Measurements from ENCODE around the gene IRF8. TPM values are rescaled to one million over a fixed set of nuclear protein-coding genes. Genes with fewer than 3 reads are reported as not detected.
"Not testable (repeated sequence)": the region's sequence is repeated elsewhere in the genome, so short reads cannot be mapped to it uniquely, and the experiment has no call there.

Gene IRF8
- total RNA-seq, 1 donor from 2014 or later: 3.5 TPM

GRCh38 chr16:85888405-85889331, 10.3 kb upstream of the IRF8 start:
- no peak for ATAC-seq
- DNase-seq: no peak

GRCh38 chr16:85891033-85891775, 7.8 kb upstream of the IRF8 start:
- intact Hi-C loops (cut with micrococcal nuclease): no loop called here
- ATAC-seq: no peak
- DNase-seq: no peak

More at GRCh38 chr16:85888405-85889331, 10.3 kb upstream of the IRF8 start:
- intact Hi-C loops (cut with micrococcal nuclease): no loop called here

DNA sequence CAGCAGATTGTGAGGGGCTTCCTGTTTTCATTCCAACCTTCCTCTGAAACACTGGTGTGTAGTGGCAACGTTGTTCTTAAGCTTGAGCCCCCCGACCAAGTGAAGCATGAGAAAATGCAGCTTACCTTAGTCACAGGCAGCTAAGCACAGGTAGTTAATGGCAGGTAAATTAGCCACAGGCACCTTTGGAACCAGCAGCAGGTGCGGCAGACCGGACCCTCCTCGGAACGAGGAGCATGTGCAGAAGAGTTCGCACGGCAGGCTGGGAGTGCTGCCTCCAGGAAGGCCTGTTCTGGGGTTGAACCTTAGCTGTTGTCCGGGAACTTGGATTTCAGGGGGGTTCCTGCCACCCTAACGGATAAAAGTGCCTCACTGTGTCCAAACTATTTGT, 7.2 kb upstream of the IRF8 start:
- no peak for DNase-seq
- no peak for ATAC-seq
- intact Hi-C loops (cut with micrococcal nuclease): no loop called here

- no peak for DNase-seq
Observed at GRCh38 chr16:85892760-85893159, 6.2 kb upstream of the IRF8 start.

DNA sequence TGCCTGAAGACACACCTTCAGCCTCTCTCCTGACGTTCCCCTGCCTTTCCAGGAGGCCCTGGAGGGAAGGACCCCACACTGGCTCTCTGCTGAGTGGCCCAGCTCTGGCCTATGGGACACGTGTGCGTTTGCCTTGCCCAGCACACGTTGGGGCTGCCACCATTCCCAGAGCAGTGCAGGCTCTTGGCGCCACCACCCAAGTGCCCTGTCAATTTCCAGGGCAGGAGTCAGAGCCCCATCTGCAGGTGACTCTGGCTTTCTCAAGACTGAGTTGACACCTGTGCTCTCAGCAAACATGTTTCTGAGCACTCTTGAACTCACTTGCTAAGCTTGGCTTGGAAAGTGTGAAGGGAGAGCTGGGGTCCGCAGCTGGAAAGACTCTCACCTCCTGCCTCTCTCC, 4.7 kb upstream of the IRF8 start:
- no peak for ATAC-seq
- intact Hi-C loops (cut with micrococcal nuclease): no loop called here
- no peak for DNase-seq

More at GRCh38 chr16:85892760-85893159, 6.2 kb upstream of the IRF8 start:
- ATAC-seq: no peak
- intact Hi-C loops (cut with micrococcal nuclease): no loop called here

- intact Hi-C loops (cut with micrococcal nuclease): no loop called here
- ATAC-seq (no peak), DNase-seq (no peak)
Observed at GRCh38 chr16:85897382-85897781, 1.6 kb upstream of the IRF8 start.

DNA sequence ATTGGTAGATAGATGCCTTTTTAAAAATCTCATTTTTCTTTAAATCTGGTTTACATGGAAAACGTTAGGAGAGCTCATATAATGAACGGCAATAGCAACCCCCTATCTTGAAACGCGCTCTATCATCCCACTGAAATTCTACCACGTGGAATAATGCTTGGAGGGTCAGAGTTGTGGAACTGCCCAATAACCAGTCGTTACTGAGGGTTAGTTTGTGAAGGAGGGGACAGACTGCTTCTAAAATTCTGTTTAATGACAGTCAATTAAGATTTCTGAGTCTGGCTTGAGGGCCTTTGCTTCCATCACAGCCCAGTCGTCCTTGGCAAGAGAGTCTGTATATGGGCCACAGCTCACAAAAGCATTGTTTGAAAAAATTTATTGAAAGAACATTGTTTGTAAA, 482 bp downstream of the IRF8 start:
- ATAC-seq: no peak
- intact Hi-C loops (cut with micrococcal nuclease): no loop called here
- no peak for DNase-seq

GRCh38 chr16:85900027-85900792, 1.2 kb downstream of the IRF8 start:
- intact Hi-C loops (cut with micrococcal nuclease): no loop called here
- no peak for ATAC-seq
- DNase-seq: no peak

DNA sequence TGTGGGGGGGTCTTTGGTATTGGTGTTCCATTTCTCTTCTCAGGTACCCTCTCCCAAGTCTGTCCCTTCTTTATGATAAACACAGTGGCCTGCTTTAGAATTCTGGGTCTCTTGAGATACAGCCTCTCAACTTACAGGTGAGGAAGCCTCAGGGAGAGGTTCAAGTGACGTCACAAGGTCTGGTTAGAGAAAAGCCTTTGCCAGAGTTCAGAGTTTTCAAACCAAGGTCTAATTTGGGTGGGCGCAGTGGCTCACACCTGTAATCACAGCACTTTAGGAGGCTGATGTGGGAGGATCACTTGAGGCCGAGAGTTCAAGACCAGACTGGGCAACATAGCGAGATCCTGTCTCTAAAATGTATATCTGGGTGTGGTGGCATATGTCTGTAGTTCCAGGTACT, 2.1 kb downstream of the IRF8 start:
- DNase-seq (no peak), ATAC-seq (no peak)
- intact Hi-C loops (cut with micrococcal nuclease): no loop called here

GRCh38 chr16:85901773-85902365, 2.9 kb downstream of the IRF8 start:
- intact Hi-C loops (cut with micrococcal nuclease): no loop called here
- DNase-seq: no peak

DNA sequence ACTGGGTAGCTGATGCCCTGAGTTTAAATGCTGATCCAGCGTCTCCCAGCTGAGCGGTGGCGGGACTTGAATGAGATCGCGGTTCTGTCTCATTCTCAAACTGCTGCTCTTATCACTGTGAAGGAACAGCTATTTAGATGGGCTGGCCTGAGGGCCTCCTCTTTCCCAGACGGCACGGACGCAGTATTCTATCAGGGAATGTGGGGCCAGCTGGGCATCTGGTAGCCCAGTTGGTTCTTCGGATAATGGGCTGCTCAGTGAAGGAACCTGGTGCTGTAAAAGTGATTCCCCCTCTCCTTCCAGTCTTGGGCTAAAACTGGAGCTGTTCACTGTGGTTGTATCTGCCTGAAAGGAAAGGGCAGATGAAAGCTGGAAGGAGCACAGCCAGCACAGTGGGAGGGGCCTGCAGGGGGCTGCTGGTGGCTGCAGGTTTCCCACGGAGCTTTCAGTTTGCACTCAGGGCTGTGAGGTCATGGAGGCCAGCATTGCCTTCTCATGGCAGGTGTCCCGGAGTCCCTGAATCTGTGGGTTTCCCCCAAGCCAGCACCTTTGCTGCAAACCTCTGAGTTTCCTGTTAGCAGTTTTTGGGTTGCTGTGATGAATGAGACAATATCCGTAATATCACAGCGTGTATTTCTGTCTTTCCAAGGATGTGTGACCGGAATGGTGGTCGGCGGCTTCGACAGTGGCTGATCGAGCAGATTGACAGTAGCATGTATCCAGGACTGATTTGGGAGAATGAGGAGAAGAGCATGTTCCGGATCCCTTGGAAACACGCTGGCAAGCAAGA, 3.6 kb downstream of the IRF8 start:
- no peak for ATAC-seq
- no peak for DNase-seq
- intact Hi-C loops (cut with micrococcal nuclease): no loop called here

More at GRCh38 chr16:85901773-85902365, 2.9 kb downstream of the IRF8 start:
- ATAC-seq: no peak

DNA sequence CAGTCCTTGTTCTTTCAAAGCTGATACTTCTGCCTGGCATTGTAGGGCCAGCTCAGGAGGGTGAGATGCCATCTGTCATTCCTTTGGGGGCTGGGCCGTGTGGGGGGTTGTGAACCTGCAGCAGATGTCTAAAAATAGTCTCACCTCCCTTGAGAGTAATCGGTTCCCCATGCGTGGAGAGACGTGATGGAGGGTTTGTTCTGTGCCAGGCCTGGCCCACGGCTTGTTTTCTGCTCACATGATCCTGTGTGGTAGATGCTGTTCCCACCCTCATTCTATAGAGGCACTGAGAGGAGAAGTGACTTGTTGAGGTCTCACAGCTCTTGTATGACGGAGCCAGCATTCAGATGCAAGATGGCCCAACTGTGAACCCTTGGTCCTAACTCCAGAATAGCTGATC, 4.6 kb downstream of the IRF8 start:
- intact Hi-C loops (cut with micrococcal nuclease): no loop called here
- DNase-seq (no peak), ATAC-seq (no peak)

GRCh38 chr16:85905110-85906095, 6.4 kb downstream of the IRF8 start:
- DNase-seq: no peak
- intact Hi-C loops (cut with micrococcal nuclease): no loop called here
- ATAC-seq: no peak

GRCh38 chr16:85906349-85906748, 7.4 kb downstream of the IRF8 start:
- intact Hi-C loops (cut with micrococcal nuclease): no loop called here
- DNase-seq: no peak
- no peak for ATAC-seq

GRCh38 chr16:85907231-85907630, 8.3 kb downstream of the IRF8 start:
- DNase-seq; ATAC-seq; intact Hi-C loops (cut with micrococcal nuclease): not testable (repeated sequence)

GRCh38 chr16:85908444-85908843, 9.5 kb downstream of the IRF8 start:
- DNase-seq: no peak
- peak; percentile 36 for ATAC-seq

DNA sequence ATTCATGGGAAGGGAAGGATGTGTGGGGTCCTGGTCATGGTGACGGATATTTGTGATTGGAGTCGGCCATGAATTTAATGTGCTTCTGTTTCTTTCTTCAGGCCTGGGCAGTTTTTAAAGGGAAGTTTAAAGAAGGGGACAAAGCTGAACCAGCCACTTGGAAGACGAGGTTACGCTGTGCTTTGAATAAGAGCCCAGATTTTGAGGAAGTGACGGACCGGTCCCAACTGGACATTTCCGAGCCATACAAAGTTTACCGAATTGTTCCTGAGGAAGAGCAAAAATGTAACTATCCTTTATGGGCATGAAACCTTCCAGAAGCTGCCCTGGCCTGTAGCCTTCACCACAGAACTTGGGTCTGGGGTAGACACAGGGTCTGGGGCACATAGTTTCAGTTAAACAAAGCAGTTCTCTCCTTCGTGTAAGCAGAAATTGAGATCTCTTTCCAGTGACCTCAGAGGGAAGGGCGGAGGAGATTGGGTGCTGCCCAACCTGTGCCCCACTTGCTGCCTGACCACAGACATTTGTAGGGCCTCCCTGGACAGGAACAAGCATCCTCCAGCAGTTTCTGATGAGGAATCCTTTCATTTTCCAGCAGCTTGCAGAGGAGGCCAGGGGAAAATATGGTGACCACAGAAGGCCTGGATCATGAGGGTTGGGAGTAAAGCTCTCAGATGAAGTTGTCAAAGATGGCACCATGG, 10.1 kb downstream of the IRF8 start:
- DNase-seq (no peak), ATAC-seq (peak; percentile 71)
- intact Hi-C loops (cut with micrococcal nuclease): no loop called here

More at GRCh38 chr16:85908444-85908843, 9.5 kb downstream of the IRF8 start:
- intact Hi-C loops (cut with micrococcal nuclease): no loop called here
